ENCODE measurements around the gene CDH12. TPM values are rescaled to one million over a fixed set of nuclear protein-coding genes. Genes with fewer than 3 reads are reported as not detected.

Gene CDH12
- total and polyA plus RNA-seq, 4 donors = 0.02 to 0.33 (median 0.17) TPM; not detected in 1

DNA sequence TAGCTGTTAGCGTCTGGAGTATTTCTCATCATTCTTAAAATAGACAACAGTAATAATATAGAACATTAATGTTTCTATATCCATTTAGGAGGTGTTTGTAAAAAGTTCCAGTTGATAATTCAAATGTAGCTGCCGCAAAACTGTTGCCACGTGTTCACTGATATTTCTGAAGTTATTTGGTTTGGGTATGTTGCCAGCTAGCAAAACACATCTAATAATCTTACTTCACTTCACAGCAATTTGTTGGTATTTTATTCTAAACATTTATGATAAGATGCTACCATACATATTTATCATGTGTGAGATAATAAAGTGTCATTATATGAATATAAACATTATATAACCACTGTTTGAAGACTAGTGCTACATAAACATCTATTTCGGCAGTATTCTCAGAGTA lies 101.6 kb downstream of the CDH12 start (continued):
- TF ChIP-seq, protein P1, sequence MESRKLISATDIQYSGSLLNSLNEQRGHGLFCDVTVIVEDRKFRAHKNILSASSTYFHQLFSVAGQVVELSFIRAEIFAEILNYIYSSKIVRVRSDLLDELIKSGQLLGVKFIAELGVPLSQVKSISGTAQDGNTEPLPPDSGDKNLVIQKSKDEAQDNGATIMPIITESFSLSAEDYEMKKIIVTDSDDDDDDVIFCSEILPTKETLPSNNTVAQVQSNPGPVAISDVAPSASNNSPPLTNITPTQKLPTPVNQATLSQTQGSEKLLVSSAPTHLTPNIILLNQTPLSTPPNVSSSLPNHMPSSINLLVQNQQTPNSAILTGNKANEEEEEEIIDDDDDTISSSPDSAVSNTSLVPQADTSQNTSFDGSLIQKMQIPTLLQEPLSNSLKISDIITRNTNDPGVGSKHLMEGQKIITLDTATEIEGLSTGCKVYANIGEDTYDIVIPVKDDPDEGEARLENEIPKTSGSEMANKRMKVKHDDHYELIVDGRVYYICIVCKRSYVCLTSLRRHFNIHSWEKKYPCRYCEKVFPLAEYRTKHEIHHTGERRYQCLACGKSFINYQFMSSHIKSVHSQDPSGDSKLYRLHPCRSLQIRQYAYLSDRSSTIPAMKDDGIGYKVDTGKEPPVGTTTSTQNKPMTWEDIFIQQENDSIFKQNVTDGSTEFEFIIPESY (IDR thresholded peaks at IDR 0.05) = no peak
- TF ChIP-seq JUND (IDR thresholded peaks at IDR 0.05) = no peak

DNA sequence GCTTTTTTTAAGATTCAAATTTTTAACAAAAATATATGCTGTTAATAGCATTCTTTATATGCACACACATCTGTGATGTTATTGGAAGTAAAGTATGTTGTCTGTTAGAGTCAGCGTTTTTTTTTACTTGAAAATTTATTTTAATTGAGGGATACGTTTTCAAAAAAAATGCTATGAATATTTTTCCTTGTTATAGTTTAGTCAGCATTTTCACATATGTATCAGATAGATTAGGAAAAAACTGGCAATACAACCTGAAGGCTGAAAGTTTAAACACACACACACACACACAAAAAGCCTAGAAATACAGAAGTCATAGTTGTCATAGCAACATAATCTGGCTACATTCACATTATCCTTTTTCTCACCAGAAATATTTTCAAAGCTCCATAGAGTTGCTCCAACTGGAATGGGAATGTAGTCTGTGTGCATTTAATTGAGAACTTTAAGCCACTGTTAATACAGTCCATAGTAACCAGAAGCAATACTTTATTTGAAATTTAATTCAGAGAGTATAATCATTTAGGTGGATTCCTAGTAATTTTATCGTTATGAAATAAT lies 116.6 kb downstream of the CDH12 start:
- DNase-seq (ENCODE audit: low spot score) = no peak
- no peaks in the 10 kb centered on the region for H3K27me3 ChIP-seq (ENCODE audit: control insufficient read depth in 4 of 4, insufficient read depth in 4 of 4, low read length in 3 of 4)
- 51% methylated on average over 3 of the region's 3 CpGs for WGBS
- no peak overlapping the region for H3K27ac ChIP-seq (ENCODE audit: low read depth in 1 of 2, low read length in 2 of 2)
- H3K4me1 ChIP-seq (ENCODE audit: control insufficient read depth in 4 of 4, insufficient read depth in 4 of 4, low read length in 3 of 4) = no peaks in the 10 kb centered on the region
- H3K9me3 ChIP-seq (ENCODE audit: control insufficient read depth in 4 of 4, low read length in 3 of 4) = no peaks in the 10 kb centered on the region
- no peak overlapping the region for H3K4me3 ChIP-seq (ENCODE audit: low read depth in 1 of 3, low read length in 3 of 3)
- TF ChIP-seq RAD21 (IDR thresholded peaks at IDR 0.05) = no peak
- no peak for TF ChIP-seq FOXA2 (IDR thresholded peaks at IDR 0.05)
- TF ChIP-seq TAF1 (conservative IDR thresholded peaks at IDR 0.05) = no peak
- no peaks in the 10 kb centered on the region for H3K36me3 ChIP-seq (ENCODE audit: control insufficient read depth in 4 of 4, insufficient read depth in 3 of 4, low read depth in 1 of 4, low read length in 3 of 4)
- H3K9ac ChIP-seq (ENCODE audit: low read depth in 1 of 2, low read length in 2 of 2) = no peak overlapping the region

DNA sequence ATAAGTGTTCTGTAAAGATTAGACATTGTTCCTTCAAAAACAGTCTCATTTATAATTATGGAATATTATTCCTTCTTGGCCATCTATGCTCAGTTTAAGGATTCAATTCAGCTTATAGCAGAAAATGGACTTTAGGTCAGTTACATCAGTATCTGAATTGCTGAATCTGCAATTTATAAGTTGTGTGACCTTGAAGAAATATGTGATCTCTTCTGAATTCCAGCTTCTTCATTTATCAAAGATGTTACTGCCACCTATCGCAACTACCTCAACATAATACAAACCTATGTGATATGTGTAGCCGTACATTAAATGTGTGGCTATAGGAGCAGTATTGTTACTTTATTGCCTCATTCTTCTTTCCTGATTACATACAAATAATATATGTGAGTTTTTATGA lies 118.2 kb downstream of the CDH12 start:
- Histone ChIP-seq H3K27me3 (ENCODE audit: control insufficient read depth in 4 of 4, insufficient read depth in 4 of 4, low read length in 3 of 4) (no peaks in the 10 kb centered on the region), H3K27ac (ENCODE audit: low read depth in 1 of 2, low read length in 2 of 2) (no peak overlapping the region), H3K4me1 (ENCODE audit: control insufficient read depth in 4 of 4, insufficient read depth in 4 of 4, low read length in 3 of 4) (no peaks in the 10 kb centered on the region), H3K4me3 (ENCODE audit: low read depth in 1 of 3, low read length in 3 of 3) (no peak overlapping the region), H3K9me3 (ENCODE audit: control insufficient read depth in 4 of 4, low read length in 3 of 4) (no peaks in the 10 kb centered on the region), H3K9ac (ENCODE audit: low read depth in 1 of 2, low read length in 2 of 2) (no peak overlapping the region), H3K36me3 (ENCODE audit: control insufficient read depth in 4 of 4, insufficient read depth in 3 of 4, low read depth in 1 of 4, low read length in 3 of 4) (no peaks in the 10 kb centered on the region)
- 93% methylated on average over 2 of the region's 2 CpGs for WGBS
- DNase-seq (ENCODE audit: low spot score) = no peak
- no peak for TF ChIP-seq NR2F2 (IDR thresholded peaks at IDR 0.05)
- no peak for TF ChIP-seq HNF4G (IDR thresholded peaks at IDR 0.05)
- TF ChIP-seq, protein P1 (IDR thresholded peaks at IDR 0.05) = no peak
- no peak for TF ChIP-seq HNF4A (conservative IDR thresholded peaks at IDR 0.05)
- TF ChIP-seq FOXA2 (IDR thresholded peaks at IDR 0.05) = no peak
- TF ChIP-seq SP1 (IDR thresholded peaks at IDR 0.05) = no peak
- TF ChIP-seq FOXA1 (IDR thresholded peaks at IDR 0.05) = no peak
- TF ChIP-seq RXRA (IDR thresholded peaks at IDR 0.05) = no peak
- TF ChIP-seq YY1 (IDR thresholded peaks at IDR 0.05) = no peak

DNA sequence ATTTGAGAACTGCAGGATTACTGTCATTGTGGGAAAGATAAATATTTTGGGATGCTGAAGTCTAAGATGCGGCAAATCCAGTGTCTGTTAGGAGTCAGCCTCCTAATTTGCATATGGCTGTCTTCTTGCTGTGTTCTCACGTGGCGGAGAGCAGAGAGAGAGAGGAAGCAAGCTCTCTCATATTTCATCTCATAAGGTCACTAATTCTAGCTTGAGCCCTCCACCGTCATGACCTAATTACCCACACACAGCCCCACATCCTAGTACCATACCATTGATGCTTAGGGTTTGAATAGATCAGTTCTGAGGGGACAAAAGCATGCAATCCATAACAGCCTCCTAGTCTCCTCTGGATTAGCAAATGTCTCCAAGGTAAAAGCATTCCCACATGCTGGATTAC lies 124.5 kb downstream of the CDH12 start:
- H3K36me3 ChIP-seq (ENCODE audit: control insufficient read depth in 4 of 4, insufficient read depth in 3 of 4, low read depth in 1 of 4, low read length in 3 of 4) = no peaks in the 10 kb centered on the region
- no peak overlapping the region for H3K4me3 ChIP-seq (ENCODE audit: low read depth in 1 of 3, low read length in 3 of 3)
- H3K4me1 ChIP-seq (ENCODE audit: control insufficient read depth in 4 of 4, insufficient read depth in 4 of 4, low read length in 3 of 4) = no peaks in the 10 kb centered on the region
- H3K27me3 ChIP-seq (ENCODE audit: control insufficient read depth in 4 of 4, insufficient read depth in 4 of 4, low read length in 3 of 4) = no peaks in the 10 kb centered on the region
- H3K9ac ChIP-seq (ENCODE audit: low read depth in 1 of 2, low read length in 2 of 2) = no peak overlapping the region
- DNase-seq (ENCODE audit: low spot score) = no peak
- no peak overlapping the region for H3K27ac ChIP-seq (ENCODE audit: low read depth in 1 of 2, low read length in 2 of 2)
- WGBS = 48% methylated on average over 4 of the region's 4 CpGs
- H3K9me3 ChIP-seq (ENCODE audit: control insufficient read depth in 4 of 4, low read length in 3 of 4) = no peaks in the 10 kb centered on the region
- TF ChIP-seq JUND (IDR thresholded peaks at IDR 0.05) (no peak), HNF4A (conservative IDR thresholded peaks at IDR 0.05) (no peak), EGR1 (IDR thresholded peaks at IDR 0.05; ENCODE audit: low read depth in 2 of 2) (no peak), NR2F2 (IDR thresholded peaks at IDR 0.05) (no peak), FOXA1 (IDR thresholded peaks at IDR 0.05) (no peak), HNF4G (IDR thresholded peaks at IDR 0.05) (no peak)
- TF ChIP-seq, protein P2, sequence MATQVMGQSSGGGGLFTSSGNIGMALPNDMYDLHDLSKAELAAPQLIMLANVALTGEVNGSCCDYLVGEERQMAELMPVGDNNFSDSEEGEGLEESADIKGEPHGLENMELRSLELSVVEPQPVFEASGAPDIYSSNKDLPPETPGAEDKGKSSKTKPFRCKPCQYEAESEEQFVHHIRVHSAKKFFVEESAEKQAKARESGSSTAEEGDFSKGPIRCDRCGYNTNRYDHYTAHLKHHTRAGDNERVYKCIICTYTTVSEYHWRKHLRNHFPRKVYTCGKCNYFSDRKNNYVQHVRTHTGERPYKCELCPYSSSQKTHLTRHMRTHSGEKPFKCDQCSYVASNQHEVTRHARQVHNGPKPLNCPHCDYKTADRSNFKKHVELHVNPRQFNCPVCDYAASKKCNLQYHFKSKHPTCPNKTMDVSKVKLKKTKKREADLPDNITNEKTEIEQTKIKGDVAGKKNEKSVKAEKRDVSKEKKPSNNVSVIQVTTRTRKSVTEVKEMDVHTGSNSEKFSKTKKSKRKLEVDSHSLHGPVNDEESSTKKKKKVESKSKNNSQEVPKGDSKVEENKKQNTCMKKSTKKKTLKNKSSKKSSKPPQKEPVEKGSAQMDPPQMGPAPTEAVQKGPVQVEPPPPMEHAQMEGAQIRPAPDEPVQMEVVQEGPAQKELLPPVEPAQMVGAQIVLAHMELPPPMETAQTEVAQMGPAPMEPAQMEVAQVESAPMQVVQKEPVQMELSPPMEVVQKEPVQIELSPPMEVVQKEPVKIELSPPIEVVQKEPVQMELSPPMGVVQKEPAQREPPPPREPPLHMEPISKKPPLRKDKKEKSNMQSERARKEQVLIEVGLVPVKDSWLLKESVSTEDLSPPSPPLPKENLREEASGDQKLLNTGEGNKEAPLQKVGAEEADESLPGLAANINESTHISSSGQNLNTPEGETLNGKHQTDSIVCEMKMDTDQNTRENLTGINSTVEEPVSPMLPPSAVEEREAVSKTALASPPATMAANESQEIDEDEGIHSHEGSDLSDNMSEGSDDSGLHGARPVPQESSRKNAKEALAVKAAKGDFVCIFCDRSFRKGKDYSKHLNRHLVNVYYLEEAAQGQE (IDR thresholded peaks at IDR 0.05) = no peak
- TF ChIP-seq, protein P3, sequence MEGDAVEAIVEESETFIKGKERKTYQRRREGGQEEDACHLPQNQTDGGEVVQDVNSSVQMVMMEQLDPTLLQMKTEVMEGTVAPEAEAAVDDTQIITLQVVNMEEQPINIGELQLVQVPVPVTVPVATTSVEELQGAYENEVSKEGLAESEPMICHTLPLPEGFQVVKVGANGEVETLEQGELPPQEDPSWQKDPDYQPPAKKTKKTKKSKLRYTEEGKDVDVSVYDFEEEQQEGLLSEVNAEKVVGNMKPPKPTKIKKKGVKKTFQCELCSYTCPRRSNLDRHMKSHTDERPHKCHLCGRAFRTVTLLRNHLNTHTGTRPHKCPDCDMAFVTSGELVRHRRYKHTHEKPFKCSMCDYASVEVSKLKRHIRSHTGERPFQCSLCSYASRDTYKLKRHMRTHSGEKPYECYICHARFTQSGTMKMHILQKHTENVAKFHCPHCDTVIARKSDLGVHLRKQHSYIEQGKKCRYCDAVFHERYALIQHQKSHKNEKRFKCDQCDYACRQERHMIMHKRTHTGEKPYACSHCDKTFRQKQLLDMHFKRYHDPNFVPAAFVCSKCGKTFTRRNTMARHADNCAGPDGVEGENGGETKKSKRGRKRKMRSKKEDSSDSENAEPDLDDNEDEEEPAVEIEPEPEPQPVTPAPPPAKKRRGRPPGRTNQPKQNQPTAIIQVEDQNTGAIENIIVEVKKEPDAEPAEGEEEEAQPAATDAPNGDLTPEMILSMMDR (IDR thresholded peaks at IDR 0.05; ENCODE audit: low read depth, low read length, missing input control) = no peak
- TF ChIP-seq, protein P1 (IDR thresholded peaks at IDR 0.05) = no peak
